ENCODE data around the gene ARHGAP4.

ARHGAP4 gene

DNA sequence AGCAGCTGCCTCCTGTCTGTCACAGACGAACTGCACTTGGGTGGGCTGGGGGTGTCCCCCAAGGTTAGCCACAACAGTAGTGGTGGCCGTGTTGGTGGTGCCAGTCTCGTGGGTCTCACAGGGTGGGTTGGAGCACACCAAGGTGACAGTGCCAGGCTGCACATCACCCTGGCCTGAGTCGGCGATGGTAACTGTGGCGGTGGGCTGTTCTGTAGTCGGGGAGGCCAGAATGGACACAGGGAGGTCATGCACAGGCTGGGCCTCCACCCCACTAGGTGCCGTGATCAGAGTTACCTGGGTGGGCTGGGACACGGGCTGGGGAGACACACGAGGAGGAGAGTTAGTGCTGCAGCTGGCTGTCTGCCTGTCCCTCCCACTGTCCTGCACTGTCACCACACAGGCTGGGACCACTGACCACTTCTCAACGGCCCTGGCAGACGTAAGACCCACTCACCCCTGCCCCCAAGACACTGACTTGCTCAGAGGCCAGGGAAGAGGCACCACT, 29.2 kb upstream of the ARHGAP4 start:
- H3K4me1 Mint-ChIP-seq = peaks cover 6 to 10% of the 10 kb centered on the region in 2 donors
- H3K27ac Mint-ChIP-seq = peak overlapping the region; percentile 25
- H3K27me3 Mint-ChIP-seq = no peaks in the 10 kb centered on the region
- ATAC-seq (replicated peaks) (no peak), DNase-seq (no peak)
- no peaks in the 10 kb centered on the region for H3K9me3 Mint-ChIP-seq
- peaks cover 19 to 56% of the 10 kb centered on the region in 2 donors for H3K36me3 Mint-ChIP-seq
- peak overlapping the region in 1 of 2 donors; percentile 21 for H3K4me3 Mint-ChIP-seq

DNA sequence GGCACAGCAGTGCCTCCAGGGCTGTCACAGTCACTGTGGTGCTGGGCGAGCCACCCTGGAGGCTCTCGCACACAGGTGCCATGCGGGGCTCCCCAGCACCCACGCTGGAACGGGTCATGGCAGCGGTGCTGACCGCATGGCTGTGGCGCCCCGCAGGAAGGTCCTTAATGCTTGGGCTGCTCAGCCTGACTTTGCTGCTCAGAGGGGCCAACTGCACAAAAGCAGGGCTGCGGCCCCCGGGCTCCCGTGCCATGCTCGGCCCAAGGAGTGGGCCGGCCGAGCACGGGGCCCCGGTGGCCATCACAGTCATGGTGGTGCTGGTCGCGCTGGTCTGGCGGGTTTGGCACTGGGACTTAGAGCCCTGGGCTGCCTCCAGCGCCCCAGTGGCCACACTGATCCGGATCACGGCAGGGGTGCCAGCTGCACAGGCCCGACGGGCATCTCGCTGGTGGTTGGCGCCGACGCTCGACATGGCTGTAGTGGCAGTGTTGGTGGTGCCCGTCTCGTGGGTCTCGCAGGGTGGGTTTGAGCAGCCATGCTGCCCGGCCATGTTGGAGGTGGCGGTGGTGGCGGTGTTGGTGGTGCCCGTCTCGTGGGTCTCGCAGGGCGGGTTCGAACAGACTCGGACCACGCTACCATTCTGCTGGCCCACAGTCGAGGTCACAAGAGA, 28.6 kb upstream of the ARHGAP4 start:
- Mint-ChIP-seq H3K27ac (peak overlapping the region; percentile 79), H3K27me3 (no peaks in the 10 kb centered on the region), H3K4me3 (no peak overlapping the region), H3K36me3 (peaks cover 21 to 55% of the 10 kb centered on the region in 2 donors), H3K4me1 (peaks cover 6 to 10% of the 10 kb centered on the region in 2 donors), H3K9me3 (no peaks in the 10 kb centered on the region)
- no peak for DNase-seq
- ATAC-seq (replicated peaks) = no peak

DNA sequence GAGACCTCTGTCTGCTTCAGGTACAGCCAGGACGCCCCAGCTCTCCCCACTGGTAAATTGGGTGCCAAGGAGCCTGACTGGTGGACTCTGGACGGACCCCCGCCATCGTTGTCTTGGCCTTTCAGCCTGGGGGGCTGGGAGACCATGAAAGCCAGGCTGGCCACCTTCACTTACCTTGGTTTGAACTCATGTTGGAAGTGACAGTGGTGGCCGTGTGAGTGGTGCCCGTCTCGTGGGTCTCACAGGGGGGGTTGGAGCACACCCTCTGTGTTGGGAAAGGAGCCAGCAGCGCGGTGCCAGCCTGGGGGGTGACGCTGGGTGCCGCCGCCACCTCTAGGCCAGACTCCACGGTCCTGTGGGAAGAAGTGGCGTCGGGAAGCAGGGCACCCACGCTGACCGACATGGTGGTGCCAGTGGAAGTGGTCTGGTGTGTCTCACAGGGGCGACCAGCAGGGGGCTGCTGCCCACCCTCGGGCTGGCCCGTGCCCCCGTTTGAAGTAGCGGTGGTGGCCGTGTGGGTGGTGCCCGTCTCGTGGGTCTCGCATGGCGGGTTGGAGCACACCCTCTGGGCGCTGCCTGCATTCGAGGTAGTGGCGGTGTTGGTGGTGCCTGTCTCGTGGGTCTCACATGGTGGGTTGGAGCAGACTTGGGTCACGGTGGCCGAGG, 28.0 kb upstream of the ARHGAP4 start:
- no peaks in the 10 kb centered on the region for H3K9me3 Mint-ChIP-seq

GRCh38 chrX:153953342-153953830, 27.3 kb upstream of the ARHGAP4 start:
- Mint-ChIP-seq H3K4me3 (peak overlapping the region in 1 of 2 donors; percentile 43), H3K27me3 (no peaks in the 10 kb centered on the region)

More for the DNA sequence above, 28.0 kb upstream of the ARHGAP4 start:
- Mint-ChIP-seq H3K36me3 (peaks cover 24 to 55% of the 10 kb centered on the region in 2 donors), H3K27me3 (no peaks in the 10 kb centered on the region), H3K27ac (peak overlapping the region; percentile 79), H3K4me3 (no peak overlapping the region), H3K4me1 (peaks cover 6 to 10% of the 10 kb centered on the region in 2 donors)
- DNase-seq = no peak
- no peak for ATAC-seq (replicated peaks)

GRCh38 chrX:153952373-153953026, 26.4 kb upstream of the ARHGAP4 start:
- H3K9me3 Mint-ChIP-seq = no peaks in the 10 kb centered on the region
- DNase-seq (no peak), ATAC-seq (replicated peaks) (no peak)
- H3K27me3 Mint-ChIP-seq = no peaks in the 10 kb centered on the region
- no peak overlapping the region for H3K4me3 Mint-ChIP-seq
- H3K27ac Mint-ChIP-seq = no peak overlapping the region
- peaks cover 27 to 63% of the 10 kb centered on the region in 2 donors for H3K36me3 Mint-ChIP-seq
- H3K4me1 Mint-ChIP-seq = peaks cover 7 to 12% of the 10 kb centered on the region in 2 donors

More at GRCh38 chrX:153953342-153953830, 27.3 kb upstream of the ARHGAP4 start:
- Mint-ChIP-seq H3K9me3 (no peaks in the 10 kb centered on the region), H3K36me3 (peaks cover 24 to 58% of the 10 kb centered on the region in 2 donors), H3K27ac (peak overlapping the region; percentile 21), H3K4me1 (peaks cover 6 to 10% of the 10 kb centered on the region in 2 donors)
- DNase-seq (peak; percentile 67), ATAC-seq (replicated peaks) (peak; percentile 74 to 78)

DNA sequence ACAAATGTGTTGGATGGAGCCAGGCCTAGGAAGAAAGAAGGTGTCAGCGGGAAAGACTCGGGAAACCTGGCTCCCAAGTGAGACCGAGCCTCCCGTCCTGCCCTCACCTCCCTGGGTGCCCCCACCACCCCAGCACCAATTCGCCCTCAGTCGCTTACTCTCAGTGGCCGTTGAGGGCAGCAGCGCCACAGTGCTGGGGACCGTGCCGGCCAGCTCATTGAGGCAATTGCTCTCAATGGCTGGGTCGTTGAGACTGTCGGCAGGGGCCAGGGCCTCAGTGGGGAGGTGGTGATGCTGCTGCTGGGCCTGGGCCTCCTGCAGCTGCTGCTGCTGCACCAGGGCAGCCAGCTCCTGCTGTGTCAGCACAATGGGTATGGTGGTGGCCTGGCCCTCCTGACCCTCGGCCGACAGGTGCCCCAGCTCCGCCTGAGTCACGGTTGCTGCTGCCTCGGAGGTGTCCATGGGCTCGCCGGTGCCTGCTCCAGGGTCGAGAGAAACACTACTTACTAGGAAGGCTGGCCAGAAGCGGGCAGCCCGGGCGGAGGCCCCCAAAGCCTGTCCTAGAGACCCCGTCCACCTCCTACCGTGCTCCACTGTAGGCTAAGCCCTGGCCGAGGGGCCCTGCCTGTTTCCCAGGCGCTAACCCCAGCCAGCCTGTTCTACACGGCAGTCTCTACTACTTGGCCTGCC, 25.8 kb upstream of the ARHGAP4 start:
- no peak overlapping the region for H3K4me3 Mint-ChIP-seq
- H3K27me3 Mint-ChIP-seq = no peaks in the 10 kb centered on the region
- H3K9me3 Mint-ChIP-seq = no peaks in the 10 kb centered on the region
- DNase-seq = no peak
- H3K4me1 Mint-ChIP-seq = peaks cover 9 to 19% of the 10 kb centered on the region in 2 donors
- peaks cover 30 to 63% of the 10 kb centered on the region in 2 donors for H3K36me3 Mint-ChIP-seq
- no peak overlapping the region for H3K27ac Mint-ChIP-seq
- no peak for ATAC-seq (replicated peaks)

GRCh38 chrX:153950127-153950526, 24.1 kb upstream of the ARHGAP4 start:
- Mint-ChIP-seq H3K27me3 (no peaks in the 10 kb centered on the region), H3K27ac (no peak overlapping the region), H3K4me1 (peaks cover 7 to 19% of the 10 kb centered on the region in 2 donors), H3K36me3 (peaks cover 30 to 58% of the 10 kb centered on the region in 2 donors), H3K4me3 (no peak overlapping the region), H3K9me3 (no peaks in the 10 kb centered on the region)
- no peak for ATAC-seq (replicated peaks)
- DNase-seq = no peak

GRCh38 chrX:153948847-153949805, 23.1 kb upstream of the ARHGAP4 start:
- peaks cover 28 to 53% of the 10 kb centered on the region in 2 donors for H3K36me3 Mint-ChIP-seq
- H3K4me1 Mint-ChIP-seq = peaks cover 8 to 25% of the 10 kb centered on the region in 2 donors
- ATAC-seq (replicated peaks) = no peak
- no peaks in the 10 kb centered on the region for H3K9me3 Mint-ChIP-seq
- H3K27ac Mint-ChIP-seq = peak overlapping the region; percentile 56
- DNase-seq = no peak
- H3K27me3 Mint-ChIP-seq = no peaks in the 10 kb centered on the region
- no peak overlapping the region for H3K4me3 Mint-ChIP-seq

GRCh38 chrX:153948002-153948466, 22.0 kb upstream of the ARHGAP4 start:
- H3K27me3 Mint-ChIP-seq = no peaks in the 10 kb centered on the region
- peaks cover 6 to 27% of the 10 kb centered on the region in 2 donors for H3K4me1 Mint-ChIP-seq
- no peak for ATAC-seq (replicated peaks)
- peak overlapping the region; percentile 78 for H3K27ac Mint-ChIP-seq
- peaks cover 24 to 52% of the 10 kb centered on the region in 2 donors for H3K36me3 Mint-ChIP-seq
- no peak overlapping the region for H3K4me3 Mint-ChIP-seq
- H3K9me3 Mint-ChIP-seq = no peaks in the 10 kb centered on the region
- DNase-seq = no peak

GRCh38 chrX:153947009-153947769, 21.1 kb upstream of the ARHGAP4 start:
- peak overlapping the region; percentile 75 for H3K27ac Mint-ChIP-seq

DNA sequence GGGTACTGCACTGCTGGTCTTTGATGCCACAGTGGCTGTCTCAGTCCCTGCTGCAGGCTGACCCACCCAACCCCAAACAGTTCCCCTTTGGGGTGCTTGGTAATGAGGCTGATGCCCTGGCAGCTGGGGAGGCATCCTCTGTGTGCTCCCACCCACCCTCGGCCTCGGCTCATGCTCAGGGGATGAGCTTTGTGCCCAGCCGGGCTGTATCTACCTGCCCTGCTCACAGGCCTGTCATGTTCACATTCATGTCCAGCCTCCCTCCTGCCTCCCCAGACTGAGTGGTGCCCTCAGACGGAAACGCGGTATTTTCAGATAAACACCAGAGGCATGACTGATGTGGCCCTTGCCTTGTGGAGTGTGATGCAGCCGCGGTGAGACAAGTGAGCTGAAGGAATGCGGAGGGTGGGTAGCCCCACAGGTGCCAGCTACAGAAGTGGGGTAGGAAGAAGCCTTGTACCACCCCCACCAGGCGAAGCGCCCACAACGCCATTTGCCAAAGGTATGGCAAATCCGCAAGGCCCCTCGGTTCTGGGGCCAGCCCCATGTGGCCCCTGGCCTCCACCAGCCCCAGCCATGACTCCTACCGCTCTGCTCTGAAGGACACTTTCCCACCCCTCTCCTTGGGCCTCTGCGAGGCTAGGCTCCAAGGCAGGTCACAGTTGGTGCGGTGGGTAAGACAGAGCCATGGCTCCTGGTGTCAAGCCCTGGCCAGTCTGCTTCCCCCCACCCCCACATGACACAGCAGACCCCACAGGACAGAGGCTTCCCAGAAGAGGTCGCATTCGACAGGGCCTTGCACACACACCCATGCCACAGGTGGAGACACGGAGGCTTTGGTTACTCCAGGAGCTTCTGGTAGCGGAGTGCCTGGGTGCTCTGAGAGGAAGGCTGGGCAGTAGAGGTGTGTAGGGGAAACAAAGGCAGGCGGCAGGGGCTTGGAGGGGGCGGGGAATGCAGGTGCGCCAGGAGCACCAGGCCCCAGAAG, 20.2 kb upstream of the ARHGAP4 start:
- no peaks in the 10 kb centered on the region for H3K9me3 Mint-ChIP-seq
- no peaks in the 10 kb centered on the region for H3K27me3 Mint-ChIP-seq
- ATAC-seq (replicated peaks) (no peak), DNase-seq (no peak)
- H3K4me3 Mint-ChIP-seq = no peak overlapping the region
- H3K27ac Mint-ChIP-seq = peak overlapping the region; percentile 20
- H3K4me1 Mint-ChIP-seq = peaks cover 8 to 34% of the 10 kb centered on the region in 2 donors
- H3K36me3 Mint-ChIP-seq = peaks cover 24 to 49% of the 10 kb centered on the region in 2 donors

More at GRCh38 chrX:153947009-153947769, 21.1 kb upstream of the ARHGAP4 start:
- H3K36me3 Mint-ChIP-seq = peaks cover 24 to 52% of the 10 kb centered on the region in 2 donors
- peak; percentile 72 for DNase-seq
- no peak overlapping the region for H3K4me3 Mint-ChIP-seq
- H3K9me3 Mint-ChIP-seq = no peaks in the 10 kb centered on the region
- peak; percentile 83 to 86 for ATAC-seq (replicated peaks)
- H3K27me3 Mint-ChIP-seq = no peaks in the 10 kb centered on the region
- H3K4me1 Mint-ChIP-seq = peaks cover 6 to 31% of the 10 kb centered on the region in 2 donors

All from stimulated activated naive B cell treated with anti-CD40 and anti-IgM and Interleukin-4, amounts not matched to agents 10 μg/mL and 1 μg/mL and 100 μg/mL, for 72 hours (primary cell).